ENCODE data around the gene MT1F.

- TF ChIP-seq CTCF (conservative IDR thresholded peaks at IDR 0.05; ENCODE audit: low read length) (no peak), EZH2phosphoT487 (IDR thresholded peaks at IDR 0.05; ENCODE audit: borderline replicate concordance) (no peak)
Observed at GRCh38 chr16:56636616-56637413, 20.9 kb upstream of the MT1F start.

All from Loucy (cell line).